GM20431 (cell line): ENCODE measurements around the gene MERTK.
"Not testable (repeated sequence)": the region's sequence is repeated elsewhere in the genome, so short reads cannot be mapped to it uniquely, and the experiment has no call there.

Source experiments
- in situ Hi-C: fragments of 300-500 bp; cut with MseI, MboI; formaldehyde crosslinking; loops from one replicate; pipeline ENCODE4 v1.15.0; 2020; ENCODE audit warnings: low sequenced_read_pairs; ENCODE audit not compliant: unreplicated experiment

Gene MERTK

GRCh38 chr2:112032224-112032586, 133.8 kb downstream of the MERTK start:
- in situ Hi-C loops, result no loop called here

- in situ Hi-C loops, result no loop called here
These were observed 134.5 kb downstream of the MERTK start for GRCh38 chr2:112032689-112033465.

GRCh38 chr2:112033600-112033999, 135.2 kb downstream of the MERTK start:
- in situ Hi-C loops, result no loop called here

GRCh38 chr2:112034924-112035323, 136.5 kb downstream of the MERTK start:
- in situ Hi-C loops, result no loop called here

- in situ Hi-C loops, result no loop called here
These were observed 137.4 kb downstream of the MERTK start for GRCh38 chr2:112035786-112036185.

GRCh38 chr2:112039556-112039955, 141.1 kb downstream of the MERTK start:
- in situ Hi-C loops, result not testable (repeated sequence)

GRCh38 chr2:112040066-112040465, 141.7 kb downstream of the MERTK start:
- in situ Hi-C loops, result loop anchor here (10.0 kb wide), 1 partner anchor 145 kb away; the partner anchor contains the start of gene MERTK

GRCh38 chr2:112041460-112041859, 143.1 kb downstream of the MERTK start:
- in situ Hi-C loops, result loop anchor here (10.0 kb wide), 1 partner anchor 147 kb away; the partner anchor contains the start of gene MERTK

- in situ Hi-C loops, result loop anchor here (10.0 kb wide), 1 partner anchor 151 kb away; the partner anchor contains the start of gene MERTK
These were observed 147.1 kb downstream of the MERTK start for GRCh38 chr2:112045446-112046014.

GRCh38 chr2:112046231-112046630, 147.8 kb downstream of the MERTK start:
- in situ Hi-C loops, result loop anchor here (10.0 kb wide), 1 partner anchor 151 kb away; the partner anchor contains the start of gene MERTK

GRCh38 chr2:112047537-112048235, 149.3 kb downstream of the MERTK start:
- in situ Hi-C loops, result loop anchor here (10.0 kb wide), 1 partner anchor 153 kb away; the partner anchor contains the start of gene MERTK

- in situ Hi-C loops, result loop anchor here (10.0 kb wide), 1 partner anchor 153 kb away; the partner anchor contains the start of gene MERTK
These were observed 149.8 kb downstream of the MERTK start for GRCh38 chr2:112048236-112048592.

GRCh38 chr2:112048887-112049286, 150.5 kb downstream of the MERTK start:
- in situ Hi-C loops, result loop anchor here (10.0 kb wide), 1 partner anchor 154 kb away; the partner anchor contains the start of gene MERTK

- in situ Hi-C loops, result no loop called here
These were observed 151.9 kb downstream of the MERTK start for GRCh38 chr2:112050316-112050715.

- in situ Hi-C loops, result no loop called here
These were observed 155.8 kb downstream of the MERTK start for GRCh38 chr2:112053917-112054846.

- in situ Hi-C loops, result no loop called here
These were observed 156.7 kb downstream of the MERTK start, which contains the start of gene TMEM87B for GRCh38 chr2:112054847-112055729. Gene TMEM87B (plus strand): TSS chr2:112055269. CDS start chr2:112055592, 323 bp downstream.

GRCh38 chr2:112055730-112056625, 157.6 kb downstream of the MERTK start:
- in situ Hi-C loops, result no loop called here

- in situ Hi-C loops, result no loop called here
These were observed 158.2 kb downstream of the MERTK start for GRCh38 chr2:112056626-112056987.
